ENCODE results near the gene DNASE2B. TPM values are rescaled to one million over a fixed set of nuclear protein-coding genes. Genes with fewer than 3 reads are reported as not detected.

DNASE2B gene
- polyA plus RNA-seq, 2 of the 4 experiments (the other 2 are of a cell fraction): not detected

DNA sequence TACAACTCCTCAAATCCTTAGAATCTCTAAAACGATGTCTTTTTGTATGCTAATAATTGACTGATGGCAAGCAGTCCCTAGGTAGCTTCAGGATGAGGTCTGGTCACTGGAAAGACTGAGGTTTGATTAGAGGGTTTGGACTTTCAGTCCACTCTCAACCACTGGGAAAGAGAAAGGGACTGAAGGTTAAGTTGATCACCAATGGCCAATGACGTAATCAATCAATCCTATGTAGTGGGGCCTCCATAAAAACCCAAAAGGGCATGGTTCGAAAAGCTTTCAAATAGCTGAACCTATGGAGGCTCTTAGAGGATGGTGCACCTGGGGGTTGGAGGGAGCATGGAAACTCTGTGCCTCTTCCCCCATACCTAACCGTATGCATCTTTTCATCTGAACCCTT, 39.6 kb upstream of the DNASE2B start (continued):
- no peak for TF ChIP-seq BCL3 (IDR thresholded peaks at IDR 0.05)
- TF ChIP-seq HDAC2 (IDR thresholded peaks at IDR 0.05): no peak

DNA sequence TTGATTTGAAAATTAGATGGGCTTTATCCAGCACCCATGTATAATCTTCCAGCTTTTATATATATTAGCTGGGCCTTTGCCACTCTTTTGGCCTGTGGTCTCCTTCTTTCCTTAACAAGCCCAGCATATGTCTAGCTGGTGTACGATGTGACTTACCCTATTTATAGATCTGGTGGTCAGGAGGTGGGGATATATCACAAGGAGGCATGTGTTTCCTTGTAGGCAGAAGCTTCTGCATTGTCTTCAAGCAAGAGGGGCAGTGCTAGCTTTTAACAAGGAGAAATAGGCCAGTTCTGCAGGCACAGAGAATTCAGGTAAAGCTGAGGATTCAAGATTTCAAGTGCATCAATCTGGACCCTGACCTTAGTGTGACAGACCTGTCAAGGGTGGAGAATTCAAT, 38.0 kb upstream of the DNASE2B start:
- DNase-seq (ENCODE audit: low read depth in 1 of 2, low spot score in 1 of 2) (no peak), ATAC-seq (no peak), FAIRE-seq (no peak)
- 64% methylated on average over 1 of the region's 1 CpG for WGBS (ENCODE audit: missing lambda C conversion rate)
- CTCF ChIA-PET: no interaction called here
- POLR2A ChIA-PET: no interaction called here
- no peak for TF ChIP-seq NR3C1 (IDR thresholded peaks at IDR 0.05)
- H3K4me3 ChIP-seq: no peak overlapping the region
- H3K27ac ChIP-seq: no peak overlapping the region
- peaks cover 6% of the 10 kb centered on the region for H3K4me1 ChIP-seq
- H3K9me3 ChIP-seq: no peaks in the 10 kb centered on the region
- no peak overlapping the region for H3K4me2 ChIP-seq

- no peak overlapping the region for H3K4me3 ChIP-seq
- no peak overlapping the region for H3K27ac ChIP-seq
- H3K9me3 ChIP-seq: no peaks in the 10 kb centered on the region
- H3K4me2 ChIP-seq: no peak overlapping the region
- H3K4me1 ChIP-seq: peaks cover 18% of the 10 kb centered on the region
- no peak for TF ChIP-seq JUN (IDR thresholded peaks at IDR 0.05)
- TF ChIP-seq SMC3 (IDR thresholded peaks at IDR 0.05): no peak
- TF ChIP-seq PBX3 (IDR thresholded peaks at IDR 0.05): no peak
- no peak for TF ChIP-seq KDM5A (IDR thresholded peaks at IDR 0.05)
- no peak for TF ChIP-seq BHLHE40 (IDR thresholded peaks at IDR 0.05; ENCODE audit: low read depth, low read length)
- TF ChIP-seq RAD21 (conservative IDR thresholded peaks at IDR 0.05 in 1 of 2, IDR thresholded peaks at IDR 0.05 in 1 of 2): no peak
- no peak for TF ChIP-seq CTCF (IDR thresholded peaks at IDR 0.05)
- no peak for TF ChIP-seq HOXA7 (CRISPR knock-in tag; IDR thresholded peaks at IDR 0.05)
- no peak for TF ChIP-seq KDM1A (IDR thresholded peaks at IDR 0.05; ENCODE audit: low read depth)
- no peak for TF ChIP-seq RARB (CRISPR knock-in tag; IDR thresholded peaks at IDR 0.05)
- TF ChIP-seq EHMT2 (IDR thresholded peaks at IDR 0.05; ENCODE audit: low read depth): no peak
- TF ChIP-seq HOXB13 (CRISPR knock-in tag; IDR thresholded peaks at IDR 0.05; ENCODE audit: low read depth): no peak
- 60% methylated on average over 3 of the region's 3 CpGs for WGBS (ENCODE audit: missing lambda C conversion rate)
- ATAC-seq (no peak), FAIRE-seq (no peak), DNase-seq (ENCODE audit: low read depth in 1 of 2, low spot score in 1 of 2) (no peak)
- POLR2A ChIA-PET: no interaction called here
- CTCF ChIA-PET: no interaction called here
Measured at GRCh38 chr1:84361796-84362195, 36.5 kb upstream of the DNASE2B start.

DNA sequence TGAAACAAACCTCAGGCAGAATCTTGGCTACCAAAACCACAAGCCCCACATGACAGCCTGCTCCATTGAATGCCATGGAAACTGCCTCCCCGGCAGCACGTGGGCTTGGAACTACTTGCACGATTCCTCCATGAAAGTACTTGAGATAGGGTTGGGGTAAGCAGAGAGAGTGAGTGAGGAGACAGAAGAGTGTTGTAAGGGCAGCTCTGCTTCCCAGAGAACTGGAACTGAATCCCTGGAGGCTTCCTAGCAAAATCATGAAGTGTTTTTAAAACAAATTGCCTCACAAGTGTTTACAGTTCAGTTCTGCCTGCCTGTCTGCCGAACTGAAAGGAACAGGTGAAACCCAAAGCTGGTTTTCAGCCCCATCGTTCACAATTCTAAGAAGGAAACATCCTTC, 35.3 kb upstream of the DNASE2B start:
- ATAC-seq (no peak), DNase-seq (ENCODE audit: low read depth in 1 of 2, low spot score in 1 of 2) (no peak), FAIRE-seq (no peak)
- Histone ChIP-seq H3K4me3 (no peak overlapping the region), H3K9me3 (0 out of 3 replicates have a peak, but pooled peaks cover 4% of the 10 kb centered on the region), H3K27ac (peak overlapping the region in 1 of 2 experiments; percentile 42; a peak in 2 of 6 replicates), H3K4me2 (no peak overlapping the region), H3K4me1 (peaks cover 18% of the 10 kb centered on the region)
- CTCF ChIA-PET: no interaction called here
- POLR2A ChIA-PET: no interaction called here
- 69% methylated on average over 5 of the region's 5 CpGs for WGBS (ENCODE audit: missing lambda C conversion rate)
- no peak for TF ChIP-seq HMGXB4 (CRISPR knock-in tag; IDR thresholded peaks at IDR 0.05; ENCODE audit: borderline replicate concordance)
- TF ChIP-seq CBX8 (IDR thresholded peaks at IDR 0.05): no peak

Data from A549 (cell line).